ENCODE data around the gene SEMA6C.

- TF ChIP-seq POLR2A (IDR thresholded peaks at IDR 0.05), result no peak
- TF ChIP-seq, protein P1, sequence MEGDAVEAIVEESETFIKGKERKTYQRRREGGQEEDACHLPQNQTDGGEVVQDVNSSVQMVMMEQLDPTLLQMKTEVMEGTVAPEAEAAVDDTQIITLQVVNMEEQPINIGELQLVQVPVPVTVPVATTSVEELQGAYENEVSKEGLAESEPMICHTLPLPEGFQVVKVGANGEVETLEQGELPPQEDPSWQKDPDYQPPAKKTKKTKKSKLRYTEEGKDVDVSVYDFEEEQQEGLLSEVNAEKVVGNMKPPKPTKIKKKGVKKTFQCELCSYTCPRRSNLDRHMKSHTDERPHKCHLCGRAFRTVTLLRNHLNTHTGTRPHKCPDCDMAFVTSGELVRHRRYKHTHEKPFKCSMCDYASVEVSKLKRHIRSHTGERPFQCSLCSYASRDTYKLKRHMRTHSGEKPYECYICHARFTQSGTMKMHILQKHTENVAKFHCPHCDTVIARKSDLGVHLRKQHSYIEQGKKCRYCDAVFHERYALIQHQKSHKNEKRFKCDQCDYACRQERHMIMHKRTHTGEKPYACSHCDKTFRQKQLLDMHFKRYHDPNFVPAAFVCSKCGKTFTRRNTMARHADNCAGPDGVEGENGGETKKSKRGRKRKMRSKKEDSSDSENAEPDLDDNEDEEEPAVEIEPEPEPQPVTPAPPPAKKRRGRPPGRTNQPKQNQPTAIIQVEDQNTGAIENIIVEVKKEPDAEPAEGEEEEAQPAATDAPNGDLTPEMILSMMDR (IDR thresholded peaks at IDR 0.05), result no peak
Measured at GRCh38 chr1:151167116-151167515, 20.7 kb upstream of the SEMA6C start.
